ENCODE results near the gene TARS2. TPM values are rescaled to one million over a fixed set of nuclear protein-coding genes. Genes with fewer than 3 reads are reported as not detected.
A peak's percentile ranks its signal among the peaks of the same experiment; 100 is the strongest.

TARS2 gene
- total RNA-seq, 4 donors from 2014 or later: 9.7 to 25.1 (median 16.5) TPM

DNA sequence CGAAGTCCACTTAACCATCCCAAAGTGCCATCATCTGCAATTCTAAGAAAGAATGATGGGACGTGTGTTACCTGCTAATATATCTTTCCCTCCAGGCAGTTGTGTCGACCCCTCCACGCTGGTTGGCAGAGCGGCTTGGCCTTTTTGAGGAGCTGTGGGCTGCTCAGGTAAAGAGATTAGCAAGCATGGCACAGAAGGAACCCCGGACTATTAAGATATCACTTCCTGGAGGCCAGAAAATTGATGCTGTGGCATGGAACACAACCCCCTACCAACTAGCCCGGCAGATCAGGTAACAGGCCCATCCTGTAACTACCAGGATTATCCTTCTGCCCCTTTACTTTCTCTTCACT is 520 bp downstream of the TARS2 start:
- 2% methylated on average over 7 of the region's 7 CpGs for WGBS, 2 donors
- no peak for DNase-seq (ENCODE audit: low spot score in 2 of 2)
- H3K4me3 ChIP-seq (ENCODE audit: low read depth, poor library complexity, severe bottlenecking): peak overlapping the region; percentile 50
- intact Hi-C loops (cut with DNase I; ENCODE audit: low total_unique reads): loop anchor here (10.0 kb wide), 1 partner anchor 507 kb away; no protein-coding TSS in a partner anchor
- TF ChIP-seq POLR2A (IDR thresholded peaks at IDR 0.05): no peak
- TF ChIP-seq, protein P1, sequence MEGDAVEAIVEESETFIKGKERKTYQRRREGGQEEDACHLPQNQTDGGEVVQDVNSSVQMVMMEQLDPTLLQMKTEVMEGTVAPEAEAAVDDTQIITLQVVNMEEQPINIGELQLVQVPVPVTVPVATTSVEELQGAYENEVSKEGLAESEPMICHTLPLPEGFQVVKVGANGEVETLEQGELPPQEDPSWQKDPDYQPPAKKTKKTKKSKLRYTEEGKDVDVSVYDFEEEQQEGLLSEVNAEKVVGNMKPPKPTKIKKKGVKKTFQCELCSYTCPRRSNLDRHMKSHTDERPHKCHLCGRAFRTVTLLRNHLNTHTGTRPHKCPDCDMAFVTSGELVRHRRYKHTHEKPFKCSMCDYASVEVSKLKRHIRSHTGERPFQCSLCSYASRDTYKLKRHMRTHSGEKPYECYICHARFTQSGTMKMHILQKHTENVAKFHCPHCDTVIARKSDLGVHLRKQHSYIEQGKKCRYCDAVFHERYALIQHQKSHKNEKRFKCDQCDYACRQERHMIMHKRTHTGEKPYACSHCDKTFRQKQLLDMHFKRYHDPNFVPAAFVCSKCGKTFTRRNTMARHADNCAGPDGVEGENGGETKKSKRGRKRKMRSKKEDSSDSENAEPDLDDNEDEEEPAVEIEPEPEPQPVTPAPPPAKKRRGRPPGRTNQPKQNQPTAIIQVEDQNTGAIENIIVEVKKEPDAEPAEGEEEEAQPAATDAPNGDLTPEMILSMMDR (IDR thresholded peaks at IDR 0.05): no peak

DNA sequence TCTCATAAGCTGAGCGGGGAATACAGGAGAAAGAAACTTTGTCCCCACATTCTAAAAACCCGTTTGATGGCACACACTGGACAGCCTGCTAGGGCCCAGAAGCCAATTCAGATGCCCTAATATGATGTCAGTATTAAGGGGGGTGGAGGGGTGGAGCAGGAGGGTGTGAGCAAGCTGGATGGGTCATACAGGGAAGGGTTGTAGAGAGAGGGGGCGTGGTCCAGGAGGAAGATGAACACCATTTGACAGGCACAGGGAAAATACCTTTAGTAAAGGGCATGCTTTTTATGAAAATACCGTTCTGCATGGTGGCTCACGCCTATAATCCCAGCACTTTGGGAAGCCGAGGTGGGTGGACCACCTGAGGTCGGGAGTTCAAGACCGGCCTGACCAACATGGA is 6.0 kb downstream of the TARS2 start:
- no peak for TF ChIP-seq POLR2A (IDR thresholded peaks at IDR 0.05)
- TF ChIP-seq, protein P1 (IDR thresholded peaks at IDR 0.05): no peak

DNA sequence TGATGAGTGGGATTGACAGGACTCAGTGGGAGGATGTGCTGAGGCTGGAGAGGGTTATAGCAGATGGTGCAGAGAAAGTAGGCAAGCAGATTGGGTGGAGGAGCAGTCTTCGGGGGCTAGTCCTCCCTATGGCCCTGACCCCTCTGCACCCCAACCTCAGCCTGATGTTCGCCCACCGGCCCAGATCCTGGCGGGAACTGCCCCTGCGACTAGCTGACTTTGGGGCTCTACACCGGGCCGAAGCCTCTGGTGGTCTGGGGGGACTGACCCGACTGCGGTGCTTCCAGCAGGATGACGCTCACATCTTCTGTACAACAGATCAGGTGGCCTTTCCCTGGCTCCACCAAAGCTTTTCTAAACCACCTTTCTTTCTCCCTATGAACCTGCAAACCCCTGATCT is 11.1 kb downstream of the TARS2 start:
- DNase-seq (ENCODE audit: low spot score in 2 of 2): no peak
- TF ChIP-seq, protein P1 (IDR thresholded peaks at IDR 0.05): no peak
- no peak for TF ChIP-seq POLR2A (IDR thresholded peaks at IDR 0.05)
- WGBS, 2 donors: 91 to 94% methylated on average over 10 of the region's 10 CpGs
- no peak overlapping the region for H3K4me3 ChIP-seq (ENCODE audit: low read depth, poor library complexity, severe bottlenecking)
- intact Hi-C loops (cut with DNase I; ENCODE audit: low total_unique reads): no loop called here

More for the DNA sequence above, 6.0 kb downstream of the TARS2 start:
- intact Hi-C loops (cut with DNase I; ENCODE audit: low total_unique reads): no loop called here
- 94 to 96% methylated on average over 8 of the region's 8 CpGs for WGBS, 2 donors
- H3K4me3 ChIP-seq (ENCODE audit: low read depth, poor library complexity, severe bottlenecking): no peak overlapping the region
- DNase-seq (ENCODE audit: low spot score in 2 of 2): no peak

DNA sequence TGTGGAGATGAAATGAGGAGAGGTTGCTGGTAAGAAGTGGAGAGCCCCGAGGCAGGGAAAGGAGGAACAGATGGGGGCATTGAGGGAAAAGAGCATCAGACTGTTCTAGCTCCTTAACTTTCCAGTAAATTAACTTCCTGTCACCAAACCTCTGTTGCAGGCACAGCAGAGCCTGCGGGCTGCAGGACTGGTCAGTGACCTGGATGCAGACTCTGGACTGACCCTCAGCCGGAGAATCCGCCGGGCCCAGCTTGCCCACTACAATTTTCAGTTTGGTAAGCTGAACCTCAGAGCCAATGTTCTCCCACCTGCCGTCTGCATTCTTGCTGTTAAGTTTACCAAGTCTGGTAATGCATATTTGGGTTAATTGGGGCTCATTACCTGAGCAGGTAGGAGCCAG is 18.2 kb downstream of the TARS2 start:
- no peak overlapping the region for H3K4me3 ChIP-seq (ENCODE audit: low read depth, poor library complexity, severe bottlenecking)
- 90 to 91% methylated on average over 6 of the region's 6 CpGs for WGBS, 2 donors
- intact Hi-C loops (cut with DNase I; ENCODE audit: low total_unique reads): no loop called here
- TF ChIP-seq POLR2A (IDR thresholded peaks at IDR 0.05): no peak
- TF ChIP-seq, protein P1 (IDR thresholded peaks at IDR 0.05): no peak
- no peak for DNase-seq (ENCODE audit: low spot score in 2 of 2)

DNA sequence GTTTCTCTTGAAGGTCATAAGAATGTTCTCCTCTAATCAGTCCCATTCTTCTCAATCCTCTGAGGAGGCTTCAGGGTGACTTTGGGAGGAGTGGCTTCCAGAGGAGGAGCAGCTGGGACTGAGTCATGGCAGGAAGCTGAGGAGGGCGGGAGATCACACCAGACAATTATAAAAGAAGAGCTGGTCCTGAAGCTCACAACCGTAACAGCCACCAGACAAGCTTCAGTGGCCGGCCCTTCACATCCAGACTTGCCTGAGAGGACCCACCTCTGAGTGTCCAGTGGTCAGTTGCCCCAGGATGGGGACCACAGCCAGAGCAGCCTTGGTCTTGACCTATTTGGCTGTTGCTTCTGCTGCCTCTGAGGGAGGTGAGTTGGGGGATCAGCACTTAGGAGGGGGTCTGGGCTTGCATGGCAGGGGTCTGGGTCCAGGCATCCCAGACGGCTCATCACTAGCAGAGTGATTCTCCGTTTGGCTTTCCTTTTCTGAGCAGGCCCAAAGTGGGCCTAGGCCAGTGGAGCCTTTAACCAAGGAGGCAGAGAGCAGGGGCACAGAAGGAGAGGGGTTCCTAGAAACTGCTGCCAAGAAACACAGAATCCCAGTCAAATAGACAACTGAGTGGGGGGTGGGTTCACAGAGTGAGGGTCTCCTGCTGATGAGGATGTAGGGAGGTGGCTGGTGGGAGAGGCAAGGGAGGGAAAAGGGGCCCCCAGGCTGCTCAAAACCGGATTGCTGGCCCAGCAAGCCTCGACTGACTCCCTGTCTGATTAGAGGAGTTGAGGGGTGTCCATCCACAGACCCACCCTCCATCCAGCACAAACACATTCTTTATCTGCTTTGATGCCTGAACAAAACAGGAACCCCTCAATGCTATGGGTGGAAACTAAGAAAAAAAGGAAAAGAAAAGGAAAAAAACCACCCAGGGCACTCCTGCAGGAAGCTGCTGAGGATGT is 21.0 kb downstream of the TARS2 start, which contains the start of gene ECM1:
Gene ECM1 (plus strand): TSS at position 198 of the 953 bp plus-strand sequence. CDS start 101 bp downstream, at position 299.
- WGBS, 2 donors: 17 to 20% methylated on average over 7 of the region's 7 CpGs
- TF ChIP-seq, protein P1 (IDR thresholded peaks at IDR 0.05): no peak
- TF ChIP-seq POLR2A (IDR thresholded peaks at IDR 0.05): no peak
- H3K4me3 ChIP-seq (ENCODE audit: low read depth, poor library complexity, severe bottlenecking): no peak within 1 kb of the TSS
- DNase-seq (ENCODE audit: low spot score in 2 of 2): peak; percentile 77 to 94
- intact Hi-C loops (cut with DNase I; ENCODE audit: low total_unique reads): no loop called here
